OCI-LY3 (cell line): ENCODE data around the gene VAV3.

ENCODE experiments used
- H2AFZ ChIP-seq: fragments of 200-600, 300-600 bp; shearing (Covaris generic); 2 replicates; pipeline ENCODE4 v1.6.0; 2014; ENCODE audit warnings: antibody characterized with exemption, low read depth, low read length
- H3K27ac ChIP-seq: fragments of 200-600, 300-600 bp; sonication (generic); 2 replicates; pipeline ENCODE4 v1.5.1; 2014; ENCODE audit warnings: mild to moderate bottlenecking, low read length, moderate library complexity, mixed read lengths
- H3K27me3 ChIP-seq: fragments of 200-600, 300-600 bp; sonication (generic); 2 replicates; pipeline ENCODE4 v1.6.1; 2014; ENCODE audit warnings: low read depth, low read length, mixed read lengths
- H3K36me3 ChIP-seq: fragments of 200-600, 300-600 bp; sonication (generic); replicated peaks from 2 replicates; pipeline ENCODE3; 2014; ENCODE audit warnings: low read depth, low read length, mixed read lengths
- H3K4me1 ChIP-seq: fragments of 300-600, 200-600 bp; sonication (generic); 2 replicates; pipeline ENCODE4 v1.6.1; 2014; ENCODE audit warnings: low read length, mixed read lengths
- H3K4me2 ChIP-seq: fragments of 200-600, 300-600 bp; sonication (generic); 2 replicates; pipeline ENCODE4 v1.6.1; 2014; ENCODE audit warnings: low read length, mixed read lengths
- H3K4me3 ChIP-seq: fragments of 300-600, 200-600 bp; sonication (generic); 2 replicates; pipeline ENCODE4 v1.5.1; 2014; ENCODE audit warnings: antibody characterized with exemption, mild to moderate bottlenecking, low read length, moderate library complexity
- H3K79me2 ChIP-seq: fragments of 300-600, 200-600 bp; shearing (Covaris generic); 2 replicates; pipeline ENCODE4 v1.6.1; 2014; ENCODE audit warnings: mild to moderate bottlenecking, low read length, mixed read lengths
- H3K9ac ChIP-seq: fragments of 300-600, 200-600 bp; shearing (Covaris generic); 2 replicates; pipeline ENCODE4 v1.6.0; 2014; ENCODE audit warnings: mild to moderate bottlenecking, low read length, moderate library complexity
- H3K9me3 ChIP-seq: fragments of 200-600, 300-600 bp; shearing (Covaris generic); 2 replicates; pipeline ENCODE4 v1.6.1; 2014; ENCODE audit warnings: low read length, mixed read lengths; ENCODE audit not compliant: insufficient read depth
- H4K20me1 ChIP-seq: fragments of 200-600, 300-600 bp; sonication (generic); 2 replicates; pipeline ENCODE4 v1.6.1; 2016; ENCODE audit warnings: low read length, mixed read lengths; ENCODE audit not compliant: insufficient read depth
- CTCF ChIP-seq: fragments of 200-600, 300-600 bp; sonication (generic); IDR thresholded peaks from 2 replicates; pipeline ENCODE4 v1.5.1; 2014; ENCODE audit warnings: antibody characterized with exemption, low read length, low read depth
- EZH2phosphoT487 ChIP-seq: fragments of 200-600 bp; shearing (Covaris generic); IDR thresholded peaks from 2 replicates; pipeline ENCODE4 v1.6.1; 2018; ENCODE audit warnings: antibody characterized with exemption, mixed run types, low read depth

VAV3 gene

DNA sequence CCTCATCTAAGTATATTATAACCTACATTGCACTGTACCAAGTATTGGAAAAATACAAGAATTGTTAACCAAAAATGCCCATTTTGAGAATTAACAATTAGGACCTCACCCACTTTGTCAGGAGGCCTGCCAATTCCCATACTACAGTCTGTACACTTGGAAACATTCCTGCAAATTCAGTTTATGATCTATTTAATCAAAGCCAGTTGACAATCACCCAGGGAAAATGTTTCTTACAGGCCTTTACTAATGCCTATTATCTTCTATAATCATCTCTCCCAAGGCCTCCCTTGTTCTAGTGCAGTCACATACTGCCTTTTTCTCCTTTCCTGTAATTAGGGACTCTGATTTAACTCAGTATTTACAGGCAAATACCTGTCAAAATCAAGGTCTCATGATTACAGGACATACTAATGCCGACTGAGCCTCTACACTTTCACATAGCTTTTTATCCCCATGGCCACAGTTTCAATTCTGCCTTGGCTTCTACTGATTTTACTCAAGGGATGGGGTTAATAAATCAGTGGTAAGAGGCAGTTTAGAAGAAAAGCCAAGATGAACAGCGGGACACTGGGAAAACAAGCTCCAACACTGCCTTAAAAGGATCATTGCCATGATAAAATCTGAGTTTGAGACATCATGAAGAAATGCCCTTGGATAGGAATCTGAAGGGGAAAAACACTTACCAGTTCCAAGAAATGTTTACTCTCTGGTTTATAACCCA is 338.7 kb downstream of the VAV3 start:
- H3K4me3 ChIP-seq: peak overlapping the region; percentile 44
- H3K36me3 ChIP-seq: no peaks in the 10 kb centered on the region
- H3K27me3 ChIP-seq: no peaks in the 10 kb centered on the region
- no peaks in the 10 kb centered on the region for H4K20me1 ChIP-seq
- H3K9ac ChIP-seq: peak overlapping the region; percentile 2; the same call in 1 of the 2 replicates
- no peaks in the 10 kb centered on the region for H3K79me2 ChIP-seq
- no peak for TF ChIP-seq CTCF
- no peak for TF ChIP-seq EZH2phosphoT487
- H3K4me1 ChIP-seq: peaks cover 40% of the 10 kb centered on the region
- peak overlapping the region; percentile 4; the same call in 1 of the 2 replicates for H3K27ac ChIP-seq
- H3K4me2 ChIP-seq: peak overlapping the region; percentile 68
- no peak overlapping the region for H2AFZ ChIP-seq
- peaks cover 2% of the 10 kb centered on the region; the same call in 1 of the 2 replicates for H3K9me3 ChIP-seq

DNA sequence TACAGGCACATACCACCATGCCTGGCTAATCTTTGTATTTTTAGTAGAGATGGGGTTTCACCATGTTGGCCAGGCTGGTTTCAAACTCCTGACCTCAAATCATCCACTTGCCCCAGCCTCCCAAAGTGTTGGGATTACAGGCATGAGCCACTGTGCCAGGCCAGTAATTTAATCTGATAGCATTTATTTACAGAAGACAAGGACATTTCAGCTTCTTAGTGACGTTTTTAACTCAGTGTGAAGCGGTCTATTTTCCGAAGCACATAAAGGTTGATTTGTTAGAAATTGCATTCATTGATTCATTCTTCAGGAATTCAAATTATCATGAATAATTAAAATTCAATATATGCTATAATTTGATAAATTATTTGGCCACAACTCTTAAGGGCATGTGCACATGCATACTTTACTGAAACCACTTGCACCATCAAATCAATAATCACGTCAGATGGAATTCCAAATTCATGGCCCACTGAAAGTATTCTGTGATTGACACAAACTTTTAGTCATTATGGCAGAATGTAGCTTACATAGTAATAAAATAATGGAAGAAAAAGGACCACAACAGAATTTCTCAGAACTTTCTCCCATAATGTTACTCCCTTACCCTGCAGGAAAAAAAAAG is 339.5 kb downstream of the VAV3 start:
- peaks cover 3% of the 10 kb centered on the region; the same call in 1 of the 2 replicates for H3K9me3 ChIP-seq
- H3K27me3 ChIP-seq: no peaks in the 10 kb centered on the region
- no peak overlapping the region for H3K27ac ChIP-seq
- no peaks in the 10 kb centered on the region for H3K36me3 ChIP-seq
- no peak overlapping the region for H3K9ac ChIP-seq
- TF ChIP-seq CTCF: no peak
- no peak for TF ChIP-seq EZH2phosphoT487
- peaks cover 46% of the 10 kb centered on the region for H3K4me1 ChIP-seq
- no peaks in the 10 kb centered on the region for H3K79me2 ChIP-seq
- peak overlapping the region; percentile 68 for H3K4me2 ChIP-seq
- no peaks in the 10 kb centered on the region for H4K20me1 ChIP-seq
- no peak overlapping the region for H2AFZ ChIP-seq
- no peak overlapping the region for H3K4me3 ChIP-seq

DNA sequence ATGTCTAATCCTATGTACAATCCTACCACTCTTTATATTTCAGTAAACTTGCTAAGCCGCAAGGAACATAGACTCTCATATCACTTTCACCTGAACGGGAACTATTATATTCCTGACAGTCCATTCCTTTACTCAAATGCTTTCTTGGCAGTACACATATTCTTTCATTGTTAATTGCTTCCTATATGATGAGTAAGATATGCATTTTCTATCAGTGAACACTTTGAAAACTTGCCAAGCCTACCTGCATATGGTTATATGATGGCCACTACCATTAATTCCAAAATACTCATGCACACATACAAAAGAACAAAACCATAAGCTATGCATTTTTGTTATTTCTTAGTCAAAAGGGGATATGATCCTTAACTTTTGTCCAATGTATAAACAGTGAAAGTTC is 341.5 kb downstream of the VAV3 start:
- Histone ChIP-seq H3K9ac (no peak overlapping the region), H3K27ac (no peak overlapping the region), H4K20me1 (no peaks in the 10 kb centered on the region), H3K4me1 (peaks cover 46% of the 10 kb centered on the region), H3K9me3 (peaks cover 3% of the 10 kb centered on the region; the same call in 1 of the 2 replicates), H3K36me3 (no peaks in the 10 kb centered on the region), H3K4me2 (no peak overlapping the region), H2AFZ (no peak overlapping the region), H3K27me3 (no peaks in the 10 kb centered on the region), H3K79me2 (no peaks in the 10 kb centered on the region), H3K4me3 (no peak overlapping the region)
- TF ChIP-seq EZH2phosphoT487: no peak
- TF ChIP-seq CTCF: no peak

- TF ChIP-seq CTCF: no peak
- no peak for TF ChIP-seq EZH2phosphoT487
- Histone ChIP-seq H3K9ac (no peak overlapping the region), H3K27ac (no peak overlapping the region), H3K4me2 (no peak overlapping the region), H3K4me1 (peaks cover 45% of the 10 kb centered on the region), H4K20me1 (no peaks in the 10 kb centered on the region), H3K36me3 (no peaks in the 10 kb centered on the region), H3K4me3 (no peak overlapping the region), H2AFZ (no peak overlapping the region), H3K79me2 (no peaks in the 10 kb centered on the region), H3K27me3 (no peaks in the 10 kb centered on the region), H3K9me3 (peaks cover 3% of the 10 kb centered on the region; the same call in 1 of the 2 replicates)
Measured at GRCh38 chr1:107622966-107623365, 342.0 kb downstream of the VAV3 start.
